Neuronal stem cell (in vitro differentiated cells): ENCODE data around the gene CLTRN.
"Not testable (repeated sequence)": the region's sequence is repeated elsewhere in the genome, so short reads cannot be mapped to it uniquely, and the experiment has no call there.

ENCODE experiments used
- DNase-seq: peaks from one replicate; pipeline ENCODE4 v3.0.0-alpha.2; 2013; ENCODE audit warnings: low spot score
- H2AFZ ChIP-seq: one replicate; pipeline ENCODE4 v1.6.1; 2013; ENCODE audit warnings: mild to moderate bottlenecking, low read length, inconsistent platforms
- H2AK5ac ChIP-seq: 2 replicates; pipeline ENCODE4 v1.6.1; 2013; ENCODE audit warnings: low read depth, mild to moderate bottlenecking, inconsistent platforms, low read length, moderate library complexity, mixed read lengths
- H2BK120ac ChIP-seq: 2 replicates; pipeline ENCODE4 v1.6.1; 2013; ENCODE audit warnings: low read depth, mild to moderate bottlenecking, inconsistent platforms, low read length, moderate library complexity, mixed read lengths
- H2BK12ac ChIP-seq: one replicate; pipeline ENCODE4 v1.6.1; 2013; ENCODE audit warnings: low read length, inconsistent platforms
- H2BK15ac ChIP-seq: 2 replicates; pipeline ENCODE4 v1.6.1; 2013; ENCODE audit warnings: mild to moderate bottlenecking, low read length, inconsistent platforms, mixed read lengths
- H2BK5ac ChIP-seq: one replicate; pipeline ENCODE4 v1.6.1; 2013; ENCODE audit warnings: inconsistent platforms, mild to moderate bottlenecking, low read length, moderate library complexity
- H3K14ac ChIP-seq: one replicate; pipeline ENCODE4 v1.6.1; 2013; ENCODE audit warnings: low read length, inconsistent platforms
- H3K18ac ChIP-seq: 2 replicates; pipeline ENCODE4 v1.6.1; 2013; ENCODE audit warnings: low read length, inconsistent platforms
- H3K23ac ChIP-seq: 2 replicates; pipeline ENCODE4 v1.6.1; 2013; ENCODE audit warnings: low read depth, mild to moderate bottlenecking, mixed read lengths, low read length, inconsistent platforms; ENCODE audit not compliant: poor library complexity
- H3K27ac ChIP-seq: replicated peaks from 3 replicates; pipeline ENCODE4 v1.5.1; 2013; ENCODE audit warnings: low read length, inconsistent platforms
- H3K27me3 ChIP-seq, 3 experiments: 2 replicates each; pipeline ENCODE4 v1.6.1; 2013; ENCODE audit warnings: low read length in 3 of 3, mild to moderate bottlenecking in 2 of 3, inconsistent platforms in 1 of 3, low read depth in 1 of 3, mixed read lengths in 1 of 3, moderate library complexity in 1 of 3; ENCODE audit not compliant: control insufficient read depth in 3 of 3, insufficient read depth in 3 of 3
- H3K36me3 ChIP-seq, 2 donors: replicated peaks in 1 of 2; 2 replicates each; pipeline ENCODE4 v1.6.1; 2013; ENCODE audit warnings: low read length in 2 of 2; ENCODE audit not compliant: control insufficient read depth in 2 of 2, insufficient read depth in 2 of 2
- H3K4ac ChIP-seq: 2 replicates; pipeline ENCODE4 v1.6.1; 2013; ENCODE audit warnings: inconsistent platforms, mild to moderate bottlenecking, low read length, moderate library complexity
- H3K4me1 ChIP-seq, 2 donors: 1 replicate in 1 of 2; 2 replicates in 1 of 2; pipeline ENCODE4 v1.6.1; 2013; ENCODE audit warnings: low read length in 2 of 2, low read depth in 1 of 2; ENCODE audit not compliant: control insufficient read depth in 2 of 2, insufficient read depth in 1 of 2
- H3K4me2 ChIP-seq: one replicate; pipeline ENCODE4 v1.6.1; 2013; ENCODE audit warnings: mild to moderate bottlenecking, low read length, inconsistent platforms; ENCODE audit not compliant: insufficient read depth, poor library complexity, severe bottlenecking
- H3K4me3 ChIP-seq, 2 donors: 2 replicates each; pipeline ENCODE4 v1.5.1; 2013; ENCODE audit warnings: low read length in 2 of 2, mild to moderate bottlenecking in 2 of 2, inconsistent platforms in 1 of 2, moderate library complexity in 1 of 2
- H3K79me1 ChIP-seq: one replicate; pipeline ENCODE4 v1.6.1; 2013; ENCODE audit warnings: low read depth, mild to moderate bottlenecking, inconsistent platforms, low read length, moderate library complexity
- H3K9ac ChIP-seq: one replicate; pipeline ENCODE4 v1.6.1; 2013; ENCODE audit warnings: mild to moderate bottlenecking, low read depth, low read length, inconsistent platforms; ENCODE audit not compliant: poor library complexity
- H3K9me3 ChIP-seq, 2 donors: replicated peaks in 1 of 2; 2 replicates each; pipeline versions ENCODE3 to v1.6.1; 2013; ENCODE audit warnings: low read length in 2 of 2, mild to moderate bottlenecking in 2 of 2, inconsistent platforms in 1 of 2, low read depth in 1 of 2, mixed read lengths in 1 of 2, moderate library complexity in 1 of 2; ENCODE audit not compliant: control insufficient read depth in 2 of 2, insufficient read depth in 1 of 2
- H4K8ac ChIP-seq: one replicate; pipeline ENCODE4 v1.6.1; 2013; ENCODE audit warnings: low read depth, mild to moderate bottlenecking, inconsistent platforms, low read length, moderate library complexity
- H4K91ac ChIP-seq: one replicate; pipeline ENCODE4 v1.6.1; 2013; ENCODE audit warnings: low read length, low read depth, mild to moderate bottlenecking, inconsistent platforms; ENCODE audit not compliant: poor library complexity
- WGBS, 2 donors: extraction: QIAGEN DNeasy Blood & Tissue Kit; methylation state at CpG; one replicate each; pipeline ENCODE4 v1.1.7; 2013; ENCODE audit warnings: missing lambda C conversion rate in 2 of 2, mixed read lengths in 1 of 2; ENCODE audit not compliant: insufficient read length in 2 of 2, insufficient replicate concordance in 1 of 2; ENCODE audit errors: extremely low coverage in 2 of 2; 5-methylcytosine and 5-hydroxymethylcytosine counted together

CLTRN gene

GRCh38 chrX:15653961-15654360 lies 10.6 kb downstream of the CLTRN start:
- H2BK12ac ChIP-seq, result no peak overlapping the region
- no peak overlapping the region for H3K27ac ChIP-seq
- H3K4me1 ChIP-seq, result no peaks in the 10 kb centered on the region
- H3K9me3 ChIP-seq, result no peaks in the 10 kb centered on the region
- H2BK5ac ChIP-seq, result no peak overlapping the region
- H3K27me3 ChIP-seq, result peaks cover 0 to 5% (median 0%) of the 10 kb centered on the region in 3 experiments
- H3K18ac ChIP-seq, result no peak overlapping the region
- H2BK120ac ChIP-seq, result no peak overlapping the region
- no peak for DNase-seq
- no peaks in the 10 kb centered on the region for H3K79me1 ChIP-seq
- no peak overlapping the region for H4K91ac ChIP-seq
- no peak overlapping the region for H2BK15ac ChIP-seq
- no peaks in the 10 kb centered on the region for H3K36me3 ChIP-seq
- no peak overlapping the region for H3K4me3 ChIP-seq
- no peak overlapping the region for H4K8ac ChIP-seq
- H3K4me2 ChIP-seq, result no peak overlapping the region
- no peak overlapping the region for H3K4ac ChIP-seq
- H2AFZ ChIP-seq, result no peak overlapping the region
- H3K14ac ChIP-seq, result no peak overlapping the region
- WGBS, 2 donors, result no CpG with 5 or more reads among the region's 5 CpGs
- no peak overlapping the region for H3K23ac ChIP-seq
- H2AK5ac ChIP-seq, result no peak overlapping the region
- no peak overlapping the region for H3K9ac ChIP-seq

- H2BK120ac ChIP-seq, H3K36me3 ChIP-seq, H3K4me1 ChIP-seq, H3K27ac ChIP-seq, H3K27me3 ChIP-seq, H2AFZ ChIP-seq, H3K9ac ChIP-seq, H3K9me3 ChIP-seq, H4K8ac ChIP-seq, H2AK5ac ChIP-seq, H2BK5ac ChIP-seq, H3K23ac ChIP-seq, H4K91ac ChIP-seq, H3K4ac ChIP-seq, H3K18ac ChIP-seq, H2BK15ac ChIP-seq, H3K4me2 ChIP-seq, H2BK12ac ChIP-seq, H3K14ac ChIP-seq, DNase-seq, H3K79me1 ChIP-seq, H3K4me3 ChIP-seq: not testable (repeated sequence)
- WGBS, 2 donors, result no CpG with 5 or more reads among the region's 5 CpGs
Observed at GRCh38 chrX:15647510-15647909, 17.1 kb downstream of the CLTRN start.

GRCh38 chrX:15646543-15646942 lies 18.1 kb downstream of the CLTRN start:
- H3K27me3 ChIP-seq, result peaks cover 0 to under 1% (median 0%) of the 10 kb centered on the region in 3 experiments
- no peak overlapping the region for H2BK12ac ChIP-seq
- H3K36me3 ChIP-seq, result no peaks in the 10 kb centered on the region
- no peak overlapping the region for H3K18ac ChIP-seq
- no peak overlapping the region for H2BK120ac ChIP-seq
- H2AFZ ChIP-seq, result no peak overlapping the region
- peak overlapping the region; percentile 28 for H2AK5ac ChIP-seq
- H4K8ac ChIP-seq, result no peak overlapping the region
- H2BK5ac ChIP-seq, result no peak overlapping the region
- no peak overlapping the region for H3K4ac ChIP-seq
- H3K4me2 ChIP-seq, result no peak overlapping the region
- no peaks in the 10 kb centered on the region for H3K79me1 ChIP-seq
- H4K91ac ChIP-seq, result no peak overlapping the region
- no peak overlapping the region for H3K4me3 ChIP-seq
- no peak overlapping the region for H3K14ac ChIP-seq
- no peak for DNase-seq
- no peaks in the 10 kb centered on the region for H3K9me3 ChIP-seq
- no peak overlapping the region for H2BK15ac ChIP-seq
- no peaks in the 10 kb centered on the region for H3K4me1 ChIP-seq
- no peak overlapping the region for H3K23ac ChIP-seq
- no CpG with 5 or more reads among the region's 27 CpGs for WGBS, 2 donors
- no peak overlapping the region for H3K9ac ChIP-seq
- H3K27ac ChIP-seq, result no peak overlapping the region

- Histone ChIP-seq H3K4me2 (no peak overlapping the region), H2BK12ac (no peak overlapping the region), H4K8ac (no peak overlapping the region), H2AFZ (no peak overlapping the region), H3K23ac (no peak overlapping the region), H4K91ac (no peak overlapping the region), H3K27me3 (no peaks in the 10 kb centered on the region), H3K4me1 (no peaks in the 10 kb centered on the region), H3K79me1 (no peaks in the 10 kb centered on the region), H3K27ac (no peak overlapping the region), H3K18ac (no peak overlapping the region), H3K36me3 (no peaks in the 10 kb centered on the region), H2BK5ac (no peak overlapping the region), H3K9me3 (no peaks in the 10 kb centered on the region), H2BK120ac (no peak overlapping the region), H3K9ac (no peak overlapping the region), H2AK5ac (no peak overlapping the region), H2BK15ac (no peak overlapping the region), H3K14ac (no peak overlapping the region), H3K4me3 (no peak overlapping the region), H3K4ac (no peak overlapping the region)
- WGBS, 2 donors, result no CpG with 5 or more reads among the region's 15 CpGs
- no peak for DNase-seq
Observed at GRCh38 chrX:15646031-15646430, 18.6 kb downstream of the CLTRN start.
